Measurements from ENCODE around the gene HTT. TPM values are rescaled to one million over a fixed set of nuclear protein-coding genes. Genes with fewer than 3 reads are reported as not detected.

Gene HTT
- total RNA-seq, 1 donor from 2014 or later: 43.8 TPM

- Histone ChIP-seq H3K36me3 (ENCODE audit: control insufficient read depth, insufficient read depth, low read length) (no peaks in the 10 kb centered on the region), H3K4me3 (ENCODE audit: low read depth, low read length) (no peak overlapping the region), H3K27me3 (ENCODE audit: control insufficient read depth, insufficient read depth, low read length) (peaks cover 8% of the 10 kb centered on the region)
- TF ChIP-seq CTCF (IDR thresholded peaks at IDR 0.05; ENCODE audit: insufficient read depth, low read length, poor library complexity, severe bottlenecking): no peak
- DNase-seq (ENCODE audit: low read depth): no peak
Measured at GRCh38 chr4:3261411-3262207, 187.1 kb downstream of the HTT start.

- Histone ChIP-seq H3K27me3 (ENCODE audit: control insufficient read depth, insufficient read depth, low read length) (peaks cover 8% of the 10 kb centered on the region), H3K4me3 (ENCODE audit: low read depth, low read length) (no peak overlapping the region), H3K36me3 (ENCODE audit: control insufficient read depth, insufficient read depth, low read length) (no peaks in the 10 kb centered on the region)
- TF ChIP-seq CTCF (IDR thresholded peaks at IDR 0.05; ENCODE audit: insufficient read depth, low read length, poor library complexity, severe bottlenecking): no peak
- DNase-seq (ENCODE audit: low read depth): no peak
Measured at GRCh38 chr4:3262208-3263052, 187.9 kb downstream of the HTT start.

- H3K4me3 ChIP-seq (ENCODE audit: low read depth, low read length): no peak overlapping the region
- no peaks in the 10 kb centered on the region for H3K36me3 ChIP-seq (ENCODE audit: control insufficient read depth, insufficient read depth, low read length)
- no peak for DNase-seq (ENCODE audit: low read depth)
- TF ChIP-seq CTCF (IDR thresholded peaks at IDR 0.05; ENCODE audit: insufficient read depth, low read length, poor library complexity, severe bottlenecking): no peak
- peaks cover 8% of the 10 kb centered on the region for H3K27me3 ChIP-seq (ENCODE audit: control insufficient read depth, insufficient read depth, low read length)
Measured at GRCh38 chr4:3263053-3263875, 188.8 kb downstream of the HTT start.

GRCh38 chr4:3263876-3264193 lies 189.4 kb downstream of the HTT start:
- TF ChIP-seq CTCF (IDR thresholded peaks at IDR 0.05; ENCODE audit: insufficient read depth, low read length, poor library complexity, severe bottlenecking): no peak
- Histone ChIP-seq H3K4me3 (ENCODE audit: low read depth, low read length) (no peak overlapping the region), H3K27me3 (ENCODE audit: control insufficient read depth, insufficient read depth, low read length) (peaks cover 8% of the 10 kb centered on the region), H3K36me3 (ENCODE audit: control insufficient read depth, insufficient read depth, low read length) (no peaks in the 10 kb centered on the region)
- DNase-seq (ENCODE audit: low read depth): no peak

- Histone ChIP-seq H3K36me3 (ENCODE audit: control insufficient read depth, insufficient read depth, low read length) (no peaks in the 10 kb centered on the region), H3K4me3 (ENCODE audit: low read depth, low read length) (no peak overlapping the region), H3K27me3 (ENCODE audit: control insufficient read depth, insufficient read depth, low read length) (peaks cover 15% of the 10 kb centered on the region)
- DNase-seq (ENCODE audit: low read depth): no peak
- no peak for TF ChIP-seq CTCF (IDR thresholded peaks at IDR 0.05; ENCODE audit: insufficient read depth, low read length, poor library complexity, severe bottlenecking)
Measured at GRCh38 chr4:3266076-3266475, 191.6 kb downstream of the HTT start.

Measured in kidney epithelial cell (primary cell).